ENCODE measurements around the gene DAAM1. TPM values are rescaled to one million over a fixed set of nuclear protein-coding genes. Genes with fewer than 3 reads are reported as not detected.

DAAM1 gene
- total and polyA plus RNA-seq, 2 donors (not counting 1 experiment from before 2014, with no cell fraction given): 11.2 to 34.3 TPM

- H3K27me3 Mint-ChIP-seq: no peaks in the 10 kb centered on the region
- no peak for TF ChIP-seq CTCF (IDR thresholded peaks at IDR 0.05)
- TF ChIP-seq EZH2 (IDR thresholded peaks at IDR 0.05; ENCODE audit: borderline replicate concordance, insufficient read depth, low read depth, low read length, poor library complexity, severe bottlenecking): no peak
- Histone ChIP-seq H3K27ac (ENCODE audit: low read length in 2 of 2) (no peak overlapping the region), H2AFZ (ENCODE audit: insufficient read depth, low read depth, low read length, poor library complexity, severe bottlenecking) (no peak overlapping the region), H3K4me2 (replicated peaks; ENCODE audit: low read depth, low read length, poor library complexity, severe bottlenecking) (peak overlapping the region; percentile 58), H3K9ac (ENCODE audit: low read length) (no peak overlapping the region), H3K9me3 (ENCODE audit: control extremely low read depth in 1 of 3, control insufficient read depth in 2 of 3, insufficient read depth in 1 of 3, low read length in 2 of 3) (no peaks in the 10 kb centered on the region), H3K36me3 (replicated peaks in 1 of 2; ENCODE audit: control extremely low read depth in 1 of 2, control insufficient read depth in 1 of 2, extremely low read depth in 1 of 2, insufficient read depth in 2 of 2, low read length in 1 of 2) (no peaks in the 10 kb centered on the region), H3K4me1 (ENCODE audit: control insufficient read depth in 2 of 2, insufficient read depth in 2 of 2, low read length in 2 of 2) (peaks cover 33 to 34% of the 10 kb centered on the region in 2 donors), H4K20me1 (ENCODE audit: control insufficient read depth, insufficient read depth, low read length, poor library complexity, severe bottlenecking) (no peaks in the 10 kb centered on the region), H3K27me3 (replicated peaks in 1 of 4; ENCODE audit: control extremely low read depth in 1 of 4, control insufficient read depth in 3 of 4, insufficient read depth in 4 of 4, low read length in 3 of 4) (no peaks in the 10 kb centered on the region), H3K4me3 (ENCODE audit: control extremely low read depth in 1 of 5, extremely low read depth in 1 of 5, insufficient read depth in 1 of 5, low read depth in 2 of 5, low read length in 4 of 5) (peak overlapping the region in 1 of 5 experiments; percentile 18), H3K79me2 (ENCODE audit: control insufficient read depth, insufficient read depth, low read length) (no peaks in the 10 kb centered on the region)
- H3K4me1 Mint-ChIP-seq: peaks cover 45% of the 10 kb centered on the region
- H3K9me3 Mint-ChIP-seq (ENCODE audit: insufficient read depth): no peaks in the 10 kb centered on the region
- ChIA-PET CTCF (interaction anchor here (1.0 kb wide), 1 partner anchor 1099 kb away, joined by 3 read pairs; no protein-coding TSS in a partner anchor), POLR2A (no interaction called here)
- WGBS (ENCODE audit: insufficient coverage): no CpG with 5 or more reads among the region's 4 CpGs
- DNase-seq: peak; percentile 48
- intact Hi-C loops (cut with micrococcal nuclease): loop anchor here (10.0 kb wide), 1 partner anchor 126 kb away; no protein-coding TSS in a partner anchor
- peak overlapping the region; percentile 64 for H3K4me3 Mint-ChIP-seq
- H3K27ac Mint-ChIP-seq: peak overlapping the region; percentile 2
- ATAC-seq (ENCODE audit: low read depth): peak; percentile 53
Measured at GRCh38 chr14:59148334-59148900, 40.0 kb upstream of the DAAM1 start.

- peak overlapping the region; percentile 64 for H3K4me3 Mint-ChIP-seq
Measured at GRCh38 chr14:59150990-59151389, 37.5 kb upstream of the DAAM1 start.

More at GRCh38 chr14:59150990-59151389, 37.5 kb upstream of the DAAM1 start:
- H3K9me3 Mint-ChIP-seq (ENCODE audit: insufficient read depth): no peaks in the 10 kb centered on the region
- Histone ChIP-seq H4K20me1 (ENCODE audit: control insufficient read depth, insufficient read depth, low read length, poor library complexity, severe bottlenecking) (no peaks in the 10 kb centered on the region), H3K36me3 (replicated peaks in 1 of 2; ENCODE audit: control extremely low read depth in 1 of 2, control insufficient read depth in 1 of 2, extremely low read depth in 1 of 2, insufficient read depth in 2 of 2, low read length in 1 of 2) (no peaks in the 10 kb centered on the region), H3K27me3 (replicated peaks in 1 of 4; ENCODE audit: control extremely low read depth in 1 of 4, control insufficient read depth in 3 of 4, insufficient read depth in 4 of 4, low read length in 3 of 4) (no peaks in the 10 kb centered on the region), H3K4me1 (ENCODE audit: control insufficient read depth in 2 of 2, insufficient read depth in 2 of 2, low read length in 2 of 2) (peaks cover 45 to 47% of the 10 kb centered on the region in 2 donors), H3K9me3 (ENCODE audit: control extremely low read depth in 1 of 3, control insufficient read depth in 2 of 3, insufficient read depth in 1 of 3, low read length in 2 of 3) (no peaks in the 10 kb centered on the region), H3K4me2 (replicated peaks; ENCODE audit: low read depth, low read length, poor library complexity, severe bottlenecking) (peak overlapping the region; percentile 44), H3K27ac (ENCODE audit: low read length in 2 of 2) (no peak overlapping the region), H3K4me3 (ENCODE audit: control extremely low read depth in 1 of 5, extremely low read depth in 1 of 5, insufficient read depth in 1 of 5, low read depth in 2 of 5, low read length in 4 of 5) (peak overlapping the region in 2 of 5 experiments; percentile 0 to 19), H3K9ac (ENCODE audit: low read length) (peak overlapping the region; percentile 2), H3K79me2 (ENCODE audit: control insufficient read depth, insufficient read depth, low read length) (no peaks in the 10 kb centered on the region), H2AFZ (ENCODE audit: insufficient read depth, low read depth, low read length, poor library complexity, severe bottlenecking) (peak overlapping the region; percentile 13)
- WGBS (ENCODE audit: insufficient coverage): 28% methylated on average over 2 of the region's 2 CpGs
- no peaks in the 10 kb centered on the region for H3K27me3 Mint-ChIP-seq
- intact Hi-C loops (cut with micrococcal nuclease): loop anchor here (5.0 kb wide), 1 partner anchor 36 kb away; the partner anchor contains the start of gene DAAM1
- peak overlapping the region; percentile 77 for H3K27ac Mint-ChIP-seq
- DNase-seq (peak; percentile 57), ATAC-seq (ENCODE audit: low read depth) (peak; percentile 92)
- ChIA-PET POLR2A (no interaction called here), CTCF (interaction anchor here (1.4 kb wide), 1 partner anchor 293 kb away, joined by 6 read pairs; no protein-coding TSS in a partner anchor)
- TF ChIP-seq EZH2 (IDR thresholded peaks at IDR 0.05; ENCODE audit: borderline replicate concordance, insufficient read depth, low read depth, low read length, poor library complexity, severe bottlenecking) (no peak), CTCF (IDR thresholded peaks at IDR 0.05) (no peak)
- H3K4me1 Mint-ChIP-seq: peaks cover 60% of the 10 kb centered on the region
